Peyer's patch (tissue), 4 donors: ENCODE results near the gene SH3RF1. TPM values are rescaled to one million over a fixed set of nuclear protein-coding genes. Genes with fewer than 3 reads are reported as not detected.
"Not testable (repeated sequence)": the region's sequence is repeated elsewhere in the genome, so short reads cannot be mapped to it uniquely, and the experiment has no call there.

Experiments
- DNase-seq, 3 donors: peaks; one replicate each; pipeline ENCODE4 v3.0.0-alpha.2; 2017 to 2019
- H3K27ac ChIP-seq, 4 donors: fragments of 200-600 bp; sonication (generic); one replicate each; pipeline ENCODE4 v1.5.1; 2016 to 2019
- H3K27me3 ChIP-seq, 2 donors: fragments of 200-600 bp; sonication (generic); one replicate each; pipeline ENCODE4 v1.5.1; 2019
- H3K36me3 ChIP-seq, 3 donors: fragments of 200-600 bp; sonication (generic); one replicate each; pipeline ENCODE4 v1.5.1; 2016 to 2019
- H3K4me1 ChIP-seq, 4 donors: fragments of 200-600 bp; sonication (generic); one replicate each; pipeline ENCODE4 v1.5.1; 2016 to 2019
- H3K4me3 ChIP-seq, 4 donors: fragments of 200-600 bp; sonication (generic); 1 replicate in 3 of 4; 2 replicates in 1 of 4; pipeline ENCODE4 v1.5.1; 2016 to 2019; ENCODE audit warnings: mild to moderate bottlenecking in 1 of 4
- H3K9me3 ChIP-seq, 4 donors: fragments of 200-600 bp; sonication (generic); one replicate each; pipeline ENCODE4 v1.5.1; 2016 to 2019; ENCODE audit warnings: mild to moderate bottlenecking in 1 of 4
- POLR2A ChIP-seq, 2 donors: fragments of 450-650 bp; IDR thresholded peaks; one replicate each; pipeline ENCODE4 v1.5.1; 2017; ENCODE audit warnings: antibody characterized with exemption in 2 of 2, mild to moderate bottlenecking in 2 of 2, moderate library complexity in 2 of 2
- total RNA-seq, 4 donors: library from RNA; depleted of rRNA; stranded (reverse); fragments of >200 nt; gene quantifications; one replicate each; pipeline ENCODE4 v1.1.0, GENCODE V29; 2016
- TF ChIP-seq, protein P1 (sequence below), 6 experiments: fragments of 450-650 bp in 4 of 6; fragments of 200-600 bp in 2 of 6; sonication (generic) in 1 of 6; IDR thresholded peaks; one replicate each; pipeline ENCODE4 v1.5.1; 2017 to 2019; ENCODE audit warnings: antibody characterized with exemption in 6 of 6, mild to moderate bottlenecking in 3 of 6, moderate library complexity in 1 of 6

The SH3RF1 gene
- total RNA-seq, 4 donors from 2014 or later, result 23.1 to 55.0 (median 48.1) TPM

DNA sequence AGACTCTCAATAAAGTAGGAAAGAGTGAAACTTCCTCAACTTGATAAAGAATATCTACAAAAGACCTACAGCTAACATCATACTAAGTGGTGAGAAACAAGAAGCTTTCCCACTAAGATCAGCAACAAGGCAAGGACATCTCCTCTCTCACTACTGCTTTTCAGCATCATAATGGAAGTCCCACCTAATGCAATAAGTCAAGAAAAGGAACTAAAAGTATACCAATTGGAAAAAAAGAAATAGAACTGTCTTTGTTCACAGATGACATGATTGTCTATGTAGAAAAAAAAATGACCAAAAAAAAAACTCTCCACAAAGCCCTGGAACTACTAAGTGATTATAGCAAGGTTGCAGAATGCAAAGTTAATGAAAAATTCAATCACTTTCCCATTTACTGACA lies 25.1 kb upstream of the SH3RF1 start:
- H3K27me3 ChIP-seq, result no peaks in the 10 kb centered on the region
- no peak overlapping the region for H3K4me3 ChIP-seq
- DNase-seq, result no peak
- H3K36me3 ChIP-seq, result no peaks in the 10 kb centered on the region
- H3K27ac ChIP-seq, result no peak overlapping the region
- H3K9me3 ChIP-seq, result no peaks in the 10 kb centered on the region
- no peaks in the 10 kb centered on the region for H3K4me1 ChIP-seq
- TF ChIP-seq, protein P1, sequence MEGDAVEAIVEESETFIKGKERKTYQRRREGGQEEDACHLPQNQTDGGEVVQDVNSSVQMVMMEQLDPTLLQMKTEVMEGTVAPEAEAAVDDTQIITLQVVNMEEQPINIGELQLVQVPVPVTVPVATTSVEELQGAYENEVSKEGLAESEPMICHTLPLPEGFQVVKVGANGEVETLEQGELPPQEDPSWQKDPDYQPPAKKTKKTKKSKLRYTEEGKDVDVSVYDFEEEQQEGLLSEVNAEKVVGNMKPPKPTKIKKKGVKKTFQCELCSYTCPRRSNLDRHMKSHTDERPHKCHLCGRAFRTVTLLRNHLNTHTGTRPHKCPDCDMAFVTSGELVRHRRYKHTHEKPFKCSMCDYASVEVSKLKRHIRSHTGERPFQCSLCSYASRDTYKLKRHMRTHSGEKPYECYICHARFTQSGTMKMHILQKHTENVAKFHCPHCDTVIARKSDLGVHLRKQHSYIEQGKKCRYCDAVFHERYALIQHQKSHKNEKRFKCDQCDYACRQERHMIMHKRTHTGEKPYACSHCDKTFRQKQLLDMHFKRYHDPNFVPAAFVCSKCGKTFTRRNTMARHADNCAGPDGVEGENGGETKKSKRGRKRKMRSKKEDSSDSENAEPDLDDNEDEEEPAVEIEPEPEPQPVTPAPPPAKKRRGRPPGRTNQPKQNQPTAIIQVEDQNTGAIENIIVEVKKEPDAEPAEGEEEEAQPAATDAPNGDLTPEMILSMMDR (IDR thresholded peaks at IDR 0.05), result no peak
- no peak for TF ChIP-seq POLR2A (IDR thresholded peaks at IDR 0.05)

DNA sequence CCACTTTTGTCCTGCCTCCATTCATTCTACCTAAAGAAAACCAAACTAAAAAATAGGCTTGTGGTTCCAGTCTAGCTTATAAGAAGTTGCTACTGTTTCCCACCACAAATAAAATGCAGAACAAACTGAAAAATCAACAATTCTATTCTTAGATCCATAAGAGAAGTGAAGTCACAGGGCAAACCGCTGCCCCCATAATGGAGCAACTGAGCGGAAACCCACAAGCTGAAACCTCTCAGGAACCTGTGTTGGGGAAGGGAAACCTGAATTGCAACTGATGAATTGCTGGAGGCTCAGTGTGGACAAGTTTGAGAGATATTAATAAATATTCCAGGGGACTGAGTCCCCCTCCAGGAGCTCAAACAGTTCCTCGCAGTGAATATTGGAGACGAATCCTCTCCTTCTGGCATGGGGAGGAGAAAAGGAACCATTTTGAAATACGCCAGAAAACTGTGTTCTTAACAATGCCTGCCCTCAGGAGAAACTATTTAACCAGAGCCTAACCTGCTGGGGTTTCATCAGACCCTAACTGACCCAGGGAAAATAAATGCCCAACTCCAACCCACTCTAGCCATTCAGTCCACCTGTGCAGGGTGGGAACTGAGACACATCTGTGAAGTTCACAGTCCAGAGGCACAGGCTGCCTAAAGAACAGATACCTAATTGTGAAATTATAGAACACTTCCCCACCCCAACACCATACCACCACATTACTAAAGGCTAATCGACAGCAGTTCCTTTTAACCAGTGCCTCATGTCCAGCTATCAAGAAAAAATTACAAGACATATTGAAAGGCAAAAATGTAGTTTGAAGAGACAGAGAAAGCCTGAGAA lies 22.8 kb upstream of the SH3RF1 start:
- H3K4me1 ChIP-seq, result no peaks in the 10 kb centered on the region
- no peaks in the 10 kb centered on the region for H3K9me3 ChIP-seq
- TF ChIP-seq, protein P1 (IDR thresholded peaks at IDR 0.05), result no peak
- no peak for TF ChIP-seq POLR2A (IDR thresholded peaks at IDR 0.05)
- H3K27ac ChIP-seq, result no peak overlapping the region
- no peaks in the 10 kb centered on the region for H3K27me3 ChIP-seq
- H3K36me3 ChIP-seq, result no peaks in the 10 kb centered on the region
- H3K4me3 ChIP-seq, result no peak overlapping the region
- DNase-seq, result peak in 2 of 3 donors; percentile 53 to 60

DNA sequence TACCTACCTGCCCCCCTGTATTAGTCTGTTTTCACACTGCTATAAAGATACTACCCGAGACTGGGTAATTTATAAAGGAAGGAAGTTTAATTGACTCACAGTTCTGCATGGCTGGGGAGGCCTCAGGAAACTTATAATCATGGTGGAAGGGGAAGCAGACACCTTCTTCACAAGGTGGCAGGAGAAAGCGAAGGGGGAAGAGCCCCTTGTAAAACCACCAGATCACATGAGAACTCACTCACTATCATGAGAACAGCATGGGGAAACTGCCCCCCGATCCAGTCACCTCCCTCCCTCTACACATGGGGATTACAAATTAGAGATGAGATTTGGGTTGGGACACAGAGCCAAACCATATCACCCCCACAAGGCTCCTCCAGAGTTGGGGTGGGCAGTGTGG lies 17.2 kb upstream of the SH3RF1 start:
- not testable (repeated sequence) for H3K4me1 ChIP-seq, H3K4me3 ChIP-seq, H3K9me3 ChIP-seq, DNase-seq, H3K36me3 ChIP-seq, H3K27me3 ChIP-seq, H3K27ac ChIP-seq

DNA sequence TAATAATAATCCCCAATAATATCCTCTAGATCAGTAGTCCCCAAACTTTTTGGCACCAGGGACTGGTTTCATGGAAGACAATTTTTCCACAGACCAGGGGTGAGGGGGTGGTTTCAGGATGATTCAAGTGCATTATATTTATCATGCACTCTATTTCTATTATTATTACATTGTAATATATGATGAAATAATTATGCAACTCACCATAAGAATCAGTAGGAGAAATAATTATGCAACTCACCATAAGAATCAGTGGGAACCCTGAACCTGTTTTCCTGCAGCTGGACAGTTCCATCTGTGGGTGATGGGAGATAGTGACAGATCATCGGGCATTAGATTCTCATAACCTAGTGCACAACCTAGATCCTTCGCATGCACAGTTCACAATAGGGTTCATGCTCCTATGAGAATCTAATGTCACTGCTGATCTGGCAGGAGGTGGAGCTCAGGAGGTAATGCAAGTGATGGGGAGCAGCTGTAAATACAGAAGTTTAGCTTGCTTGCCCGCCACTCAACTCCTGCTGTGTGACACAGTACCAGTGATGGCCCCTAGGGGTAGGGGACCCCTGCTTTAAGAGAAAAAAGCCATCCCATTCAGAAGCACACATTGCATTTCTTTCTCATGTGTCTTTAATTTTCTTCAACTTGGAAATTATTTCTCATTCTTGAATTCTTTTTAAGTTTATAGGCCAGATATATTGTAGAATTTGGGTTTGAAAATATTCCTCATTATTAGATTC lies 16.0 kb upstream of the SH3RF1 start:
- H3K36me3 ChIP-seq, result no peaks in the 10 kb centered on the region
- no peaks in the 10 kb centered on the region for H3K27me3 ChIP-seq
- no peaks in the 10 kb centered on the region for H3K9me3 ChIP-seq
- DNase-seq, result no peak
- no peak overlapping the region for H3K27ac ChIP-seq
- no peak for TF ChIP-seq POLR2A (IDR thresholded peaks at IDR 0.05)
- TF ChIP-seq, protein P1 (IDR thresholded peaks at IDR 0.05), result no peak
- H3K4me3 ChIP-seq, result no peak overlapping the region
- H3K4me1 ChIP-seq, result no peaks in the 10 kb centered on the region

DNA sequence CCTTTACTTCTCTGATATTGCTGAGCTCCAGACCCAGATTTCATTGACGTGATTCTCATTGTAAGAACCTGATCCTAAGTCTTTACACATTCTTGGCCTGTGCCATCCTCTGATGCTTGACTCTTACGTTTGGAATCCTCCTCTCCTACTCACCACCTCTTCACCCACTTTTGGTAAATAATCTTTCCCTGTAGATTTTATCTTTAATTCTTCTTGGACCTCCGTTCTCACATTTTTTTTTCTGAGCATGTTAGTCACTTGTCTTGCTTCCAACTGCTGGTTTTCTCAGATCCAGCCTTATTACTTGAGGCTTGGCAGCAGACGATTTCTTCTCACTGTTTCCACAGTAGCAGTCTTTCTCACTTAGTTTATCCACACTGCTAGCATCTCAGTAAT lies 12.4 kb upstream of the SH3RF1 start:
- no peaks in the 10 kb centered on the region for H3K4me1 ChIP-seq
- TF ChIP-seq POLR2A (IDR thresholded peaks at IDR 0.05), result no peak
- TF ChIP-seq, protein P1 (IDR thresholded peaks at IDR 0.05), result no peak
- H3K27me3 ChIP-seq, result no peaks in the 10 kb centered on the region
- H3K4me3 ChIP-seq, result no peak overlapping the region
- no peak for DNase-seq
- no peaks in the 10 kb centered on the region for H3K9me3 ChIP-seq
- no peaks in the 10 kb centered on the region for H3K36me3 ChIP-seq
- H3K27ac ChIP-seq, result no peak overlapping the region

DNA sequence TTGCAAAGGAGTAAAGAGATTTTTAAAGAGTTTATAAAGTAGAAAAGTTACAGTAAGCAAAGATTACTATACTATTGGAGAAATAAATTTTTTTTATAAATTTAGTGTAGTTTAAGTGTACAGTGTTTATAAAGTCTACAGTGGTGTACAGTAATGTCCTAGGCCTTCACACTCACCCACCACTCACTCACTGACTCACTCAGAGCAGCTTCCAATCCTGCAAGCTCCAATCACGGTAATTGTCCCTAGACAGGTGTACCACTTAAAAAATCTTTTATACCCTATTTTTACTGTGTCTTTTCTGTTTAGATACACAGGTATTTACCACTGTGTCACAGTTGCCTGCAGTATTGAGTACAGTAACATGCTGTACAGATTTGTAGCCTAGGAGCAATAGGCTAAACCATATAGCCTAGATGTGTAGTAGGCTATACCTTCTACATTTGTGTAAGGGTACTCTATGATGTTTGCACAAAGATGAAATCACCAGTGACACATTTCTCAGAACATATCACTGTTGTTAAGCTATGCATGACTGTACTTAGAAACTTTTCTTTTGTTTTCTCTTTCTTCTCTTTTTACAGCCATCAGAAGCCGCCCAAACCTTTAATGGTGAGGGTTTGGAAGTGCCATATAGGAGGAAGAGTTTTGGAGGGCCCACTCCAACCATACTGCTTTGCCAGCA lies 11.8 kb upstream of the SH3RF1 start:
- Histone ChIP-seq H3K27me3 (no peaks in the 10 kb centered on the region), H3K4me3 (no peak overlapping the region), H3K9me3 (no peaks in the 10 kb centered on the region), H3K27ac (no peak overlapping the region), H3K4me1 (no peaks in the 10 kb centered on the region), H3K36me3 (no peaks in the 10 kb centered on the region)
- no peak for TF ChIP-seq POLR2A (IDR thresholded peaks at IDR 0.05)
- TF ChIP-seq, protein P1 (IDR thresholded peaks at IDR 0.05), result no peak
- no peak for DNase-seq
